Thyroid gland (tissue), 4 donors: ENCODE measurements around the gene ATG4D. TPM values are rescaled to one million over a fixed set of nuclear protein-coding genes. Genes with fewer than 3 reads are reported as not detected.
A peak's percentile ranks its signal among the peaks of the same experiment; 100 is the strongest.

Source experiments
- DNase-seq, 2 donors: peaks; one replicate each; pipeline ENCODE4 v3.0.0-alpha.2; 2019
- H3K27ac ChIP-seq, 3 donors: fragments of 200-600 bp; sonication (generic); 1 replicate in 2 of 3; 2 replicates in 1 of 3; pipeline ENCODE4 v1.5.1; 2016 to 2019; ENCODE audit warnings: mild to moderate bottlenecking in 1 of 3, moderate library complexity in 1 of 3
- H3K27me3 ChIP-seq: fragments of 200-600 bp; sonication (generic); one replicate; pipeline ENCODE4 v1.5.1; 2019
- H3K36me3 ChIP-seq, 2 donors: fragments of 200-600 bp; sonication (generic); one replicate each; pipeline ENCODE4 v1.5.1; 2016 to 2019
- H3K4me1 ChIP-seq, 2 donors: fragments of 200-600 bp; sonication (generic); one replicate each; pipeline ENCODE4 v1.5.1; 2017 to 2019
- H3K4me3 ChIP-seq, 3 donors: fragments of 200-600 bp; sonication (generic); replicated peaks in 1 of 3; 1 replicate in 2 of 3; 2 replicates in 1 of 3; pipeline ENCODE4 v1.5.1; 2016; ENCODE audit warnings: mild to moderate bottlenecking in 1 of 3
- H3K9me3 ChIP-seq: fragments of 200-600 bp; sonication (generic); one replicate; pipeline ENCODE4 v1.5.1; 2017
- POLR2A ChIP-seq, 2 donors: fragments of 450-650 bp; IDR thresholded peaks; one replicate each; pipeline ENCODE4 v1.6.1; 2017; ENCODE audit warnings: antibody characterized with exemption in 2 of 2, mild to moderate bottlenecking in 2 of 2, moderate library complexity in 1 of 2
- WGBS, 2 donors: methylation state at CpG; one replicate each; pipeline ENCODE4 v1.1.5; 2017; 5-methylcytosine and 5-hydroxymethylcytosine counted together
- intact Hi-C: fragments of 100-400 bp; cut with DNase I; formaldehyde crosslinking; loops from one replicate; pipeline ENCODE4 v1.15.1; 2023
- total RNA-seq, 4 donors: library from RNA; depleted of rRNA; stranded (reverse); fragments of >200 nt; gene quantifications; one replicate each; pipeline ENCODE4 v1.2.3, GENCODE V29; 2016
- TF ChIP-seq, protein P1 (sequence below), 6 experiments: fragments of 200-600 bp in 3 of 6; fragments of 450-650 bp in 3 of 6; sonication (generic) in 3 of 6; IDR thresholded peaks; one replicate each; pipeline ENCODE4 v1.5.1; 2016 to 2019; ENCODE audit warnings: antibody characterized with exemption in 6 of 6, mild to moderate bottlenecking in 2 of 6, inconsistent platforms in 1 of 6, moderate library complexity in 1 of 6

Gene ATG4D
- total RNA-seq, 4 donors from 2014 or later: 28.4 to 37.0 (median 31.3) TPM

DNA sequence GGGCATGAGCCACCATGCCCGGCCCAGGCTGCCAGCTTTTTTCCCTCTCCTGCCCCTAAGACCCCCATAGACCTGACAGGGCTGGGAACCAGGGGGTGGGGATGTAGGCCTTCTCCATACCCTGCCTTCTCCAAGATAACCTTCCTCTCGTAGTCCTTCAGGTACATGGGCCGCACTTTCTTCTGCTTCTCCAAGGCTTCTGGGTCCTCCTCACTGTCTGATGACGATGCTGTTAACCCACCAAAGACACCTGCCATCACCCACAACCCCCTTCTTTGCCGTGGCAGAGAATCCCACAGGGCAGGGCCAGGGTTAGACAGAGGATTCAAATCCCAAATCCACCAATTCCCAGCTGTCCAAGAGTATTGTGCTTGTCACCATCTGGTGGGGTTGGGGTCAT lies 18.9 kb downstream of the ATG4D start:
- Histone ChIP-seq H3K9me3 (no peaks in the 10 kb centered on the region), H3K4me3 (no peak overlapping the region), H3K36me3 (peaks cover 20 to 22% of the 10 kb centered on the region in 2 donors), H3K27ac (no peak overlapping the region), H3K4me1 (peaks cover 17 to 23% of the 10 kb centered on the region in 2 donors), H3K27me3 (no peaks in the 10 kb centered on the region)
- WGBS, 2 donors: 89 to 93% methylated on average over 5 of the region's 5 CpGs
- DNase-seq: no peak
- no peak for TF ChIP-seq POLR2A (IDR thresholded peaks at IDR 0.05)
- TF ChIP-seq, protein P1, sequence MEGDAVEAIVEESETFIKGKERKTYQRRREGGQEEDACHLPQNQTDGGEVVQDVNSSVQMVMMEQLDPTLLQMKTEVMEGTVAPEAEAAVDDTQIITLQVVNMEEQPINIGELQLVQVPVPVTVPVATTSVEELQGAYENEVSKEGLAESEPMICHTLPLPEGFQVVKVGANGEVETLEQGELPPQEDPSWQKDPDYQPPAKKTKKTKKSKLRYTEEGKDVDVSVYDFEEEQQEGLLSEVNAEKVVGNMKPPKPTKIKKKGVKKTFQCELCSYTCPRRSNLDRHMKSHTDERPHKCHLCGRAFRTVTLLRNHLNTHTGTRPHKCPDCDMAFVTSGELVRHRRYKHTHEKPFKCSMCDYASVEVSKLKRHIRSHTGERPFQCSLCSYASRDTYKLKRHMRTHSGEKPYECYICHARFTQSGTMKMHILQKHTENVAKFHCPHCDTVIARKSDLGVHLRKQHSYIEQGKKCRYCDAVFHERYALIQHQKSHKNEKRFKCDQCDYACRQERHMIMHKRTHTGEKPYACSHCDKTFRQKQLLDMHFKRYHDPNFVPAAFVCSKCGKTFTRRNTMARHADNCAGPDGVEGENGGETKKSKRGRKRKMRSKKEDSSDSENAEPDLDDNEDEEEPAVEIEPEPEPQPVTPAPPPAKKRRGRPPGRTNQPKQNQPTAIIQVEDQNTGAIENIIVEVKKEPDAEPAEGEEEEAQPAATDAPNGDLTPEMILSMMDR (IDR thresholded peaks at IDR 0.05): no peak
- intact Hi-C loops: loop anchor here (10.0 kb wide), 1 partner anchor 58 kb away; the partner anchor contains the start of gene KEAP1

DNA sequence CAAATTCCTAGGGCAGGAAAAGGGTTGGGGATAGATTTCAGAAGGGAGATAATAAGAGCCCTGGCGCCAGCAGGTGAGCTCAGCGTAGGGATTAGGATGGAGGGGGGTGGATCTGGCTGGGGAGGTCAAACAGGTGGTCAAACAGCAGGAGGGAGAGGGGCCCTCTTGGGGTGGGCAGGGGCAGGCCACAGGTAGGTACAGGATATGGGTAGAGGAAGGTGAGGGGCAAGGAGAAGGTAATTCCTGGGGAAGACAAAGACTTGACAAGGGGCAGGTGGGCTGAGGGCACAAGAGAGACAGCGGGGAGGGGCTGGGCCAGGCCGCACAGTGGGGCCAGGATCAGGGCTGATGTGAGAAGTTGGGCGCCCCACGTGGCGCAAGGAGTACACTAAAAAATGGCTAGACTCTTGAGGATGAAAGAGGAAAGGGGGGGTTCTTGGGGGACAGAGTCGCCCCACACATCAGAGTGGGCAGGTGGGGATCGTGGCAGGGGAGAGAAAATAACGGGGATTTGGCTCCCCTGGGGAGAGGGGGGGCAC lies 21.4 kb downstream of the ATG4D start:
- peak overlapping the region; percentile 72 to 89 (median 76) for H3K27ac ChIP-seq
- H3K9me3 ChIP-seq: no peaks in the 10 kb centered on the region
- intact Hi-C loops: loop anchor here (10.0 kb wide), 1 partner anchor 60 kb away; the partner anchor contains the start of gene KEAP1
- peak; percentile 32 to 47 for DNase-seq
- H3K27me3 ChIP-seq: no peaks in the 10 kb centered on the region
- TF ChIP-seq, protein P1 (IDR thresholded peaks at IDR 0.05): no peak
- TF ChIP-seq POLR2A (IDR thresholded peaks at IDR 0.05): no peak
- peaks cover 3 to 9% of the 10 kb centered on the region in 2 donors for H3K36me3 ChIP-seq
- WGBS, 2 donors: 19 to 20% methylated on average over 10 of the region's 10 CpGs
- H3K4me3 ChIP-seq: peak overlapping the region; percentile 45 to 81 (median 78)
- peaks cover 23 to 35% of the 10 kb centered on the region in 2 donors for H3K4me1 ChIP-seq

DNA sequence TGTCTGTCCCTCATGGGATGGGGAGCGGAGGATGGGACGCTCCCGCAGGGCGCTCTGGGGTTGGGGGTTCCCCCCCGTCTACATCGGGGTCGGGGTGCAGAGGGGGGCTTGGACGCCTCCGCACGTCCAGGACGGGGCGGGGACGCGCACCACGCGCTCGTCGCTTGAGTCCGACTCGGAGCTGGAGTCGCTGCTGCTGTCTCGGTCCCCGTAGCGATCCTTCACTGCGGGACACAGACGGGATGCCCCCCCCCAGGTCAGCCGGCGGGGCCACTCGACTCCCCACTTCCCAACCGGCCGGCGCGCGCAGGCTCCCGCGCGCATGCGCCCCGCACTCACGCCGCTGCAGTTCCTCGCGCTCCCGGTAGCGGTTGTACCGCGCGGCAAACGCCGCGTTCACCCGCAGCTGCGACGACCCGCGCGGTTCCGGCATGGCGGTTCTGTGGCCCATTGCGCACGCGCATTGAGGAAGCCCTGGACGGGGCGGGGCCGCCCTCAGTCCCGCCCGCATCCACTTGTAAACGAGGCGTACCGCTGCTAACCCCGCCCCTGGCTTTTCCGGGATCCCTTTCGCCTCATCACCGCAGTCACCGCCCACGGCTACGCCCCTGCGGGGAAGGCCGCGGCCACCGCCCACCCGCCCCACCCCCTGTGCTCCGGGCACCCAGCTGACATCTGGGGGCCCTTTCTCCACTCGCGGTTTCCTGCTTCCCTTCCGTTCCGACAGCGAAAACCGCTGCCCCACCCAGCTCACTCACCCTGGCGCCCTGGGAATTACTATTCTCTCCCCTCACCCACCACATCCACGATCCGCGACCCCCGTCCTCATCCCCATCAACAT lies 22.1 kb downstream of the ATG4D start, which contains the start of gene KRI1:
Gene KRI1, minus strand, starts transcription at position 444 of the 841 bp plus-strand sequence. Its CDS starts 11 bp downstream, at position 433.
- WGBS, 2 donors: 1% methylated on average over 12 to 15 of the region's 94 CpGs

DNA sequence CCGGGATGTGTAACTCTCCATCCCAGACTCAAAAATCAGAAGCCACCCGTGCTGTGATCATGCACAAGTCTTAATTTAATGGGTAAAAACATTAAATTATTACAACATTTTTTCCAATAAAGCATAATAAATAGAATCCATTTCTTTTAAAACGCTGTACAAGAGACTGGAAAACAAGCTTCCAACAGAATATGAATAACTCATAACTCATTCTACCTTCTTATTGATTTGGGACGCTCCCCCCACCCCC lies 22.6 kb downstream of the ATG4D start:
- Histone ChIP-seq H3K9me3 (no peaks in the 10 kb centered on the region), H3K4me1 (peaks cover 23 to 35% of the 10 kb centered on the region in 2 donors), H3K36me3 (no peaks in the 10 kb centered on the region), H3K27ac (peak overlapping the region; percentile 28 to 89 (median 69)), H3K4me3 (peak overlapping the region in 2 of 3 donors; percentile 45 to 78), H3K27me3 (no peaks in the 10 kb centered on the region)
- DNase-seq: no peak
- intact Hi-C loops: loop anchor here (10.0 kb wide), 1 partner anchor 62 kb away; the partner anchor contains the start of gene KEAP1
- TF ChIP-seq, protein P1 (IDR thresholded peaks at IDR 0.05): no peak
- TF ChIP-seq POLR2A (IDR thresholded peaks at IDR 0.05): no peak
- 20 to 26% methylated on average over 4 of the region's 4 CpGs for WGBS, 2 donors

More for the DNA sequence above, 22.1 kb downstream of the ATG4D start, which contains the start of gene KRI1:
- peak within 1 kb of the TSS; percentile 45 to 81 (median 78) for H3K4me3 ChIP-seq
- H3K9me3 ChIP-seq: no peaks in the 10 kb centered on the region
- peak; percentile 97 for DNase-seq
- H3K36me3 ChIP-seq: peaks cover 0 to 3% of the 10 kb centered on the region in 2 donors
- intact Hi-C loops: loop anchor here (10.0 kb wide), 1 partner anchor 61 kb away; the partner anchor contains the start of gene KEAP1
- H3K4me1 ChIP-seq: peaks cover 23 to 35% of the 10 kb centered on the region in 2 donors
- peak within 1 kb of the TSS; percentile 72 to 89 (median 76) for H3K27ac ChIP-seq
- TF ChIP-seq, protein P1 (IDR thresholded peaks at IDR 0.05): peak in 3 of 6 experiments; percentile 11 to 42 (median 33)
- TF ChIP-seq POLR2A (IDR thresholded peaks at IDR 0.05): peak; percentile 37 to 93
- no peaks in the 10 kb centered on the region for H3K27me3 ChIP-seq
